ENCODE data around the gene WBP1.
"Not testable (repeated sequence)": the region's sequence is repeated elsewhere in the genome, so short reads cannot be mapped to it uniquely, and the experiment has no call there.

The WBP1 gene

GRCh38 chr2:74427551-74427950 is 30.7 kb upstream of the WBP1 start:
- no peak for DNase-seq (ENCODE audit: low read depth in 3 of 3)

GRCh38 chr2:74428675-74429074 is 29.6 kb upstream of the WBP1 start:
- no peak for DNase-seq (ENCODE audit: low read depth in 3 of 3)

- DNase-seq (ENCODE audit: low read depth in 3 of 3), result no peak
Observed at GRCh38 chr2:74429487-74430451, 28.5 kb upstream of the WBP1 start.

GRCh38 chr2:74430502-74430901 is 27.7 kb upstream of the WBP1 start:
- no peak for DNase-seq (ENCODE audit: low read depth in 3 of 3)

- DNase-seq (ENCODE audit: low read depth in 3 of 3), result no peak
Observed at GRCh38 chr2:74436111-74436805, 22.0 kb upstream of the WBP1 start.

GRCh38 chr2:74436848-74437695 is 21.2 kb upstream of the WBP1 start:
- no peak for DNase-seq (ENCODE audit: low read depth in 3 of 3)

GRCh38 chr2:74438248-74438647 is 20.0 kb upstream of the WBP1 start:
- no peak for DNase-seq (ENCODE audit: low read depth in 3 of 3)

- no peak for DNase-seq (ENCODE audit: low read depth in 3 of 3)
Observed at GRCh38 chr2:74439373-74439772, 18.9 kb upstream of the WBP1 start.

GRCh38 chr2:74439803-74440377 is 18.3 kb upstream of the WBP1 start:
- DNase-seq (ENCODE audit: low read depth in 3 of 3), result no peak

GRCh38 chr2:74440378-74441169 is 17.7 kb upstream of the WBP1 start:
- peak in 1 of 3 experiments; percentile 66 for DNase-seq (ENCODE audit: low read depth in 3 of 3)

- no peak for DNase-seq (ENCODE audit: low read depth in 3 of 3)
Observed at GRCh38 chr2:74441170-74441689, 17.0 kb upstream of the WBP1 start.

- no peak for DNase-seq (ENCODE audit: low read depth in 3 of 3)
Observed at GRCh38 chr2:74441690-74442482, 16.4 kb upstream of the WBP1 start, which contains the start of gene RTKN. Gene RTKN, minus strand, starts transcription at chr2:74441937. Its CDS starts 121 bp downstream, at chr2:74441816.

GRCh38 chr2:74442483-74443297 is 15.5 kb upstream of the WBP1 start:
- DNase-seq (ENCODE audit: low read depth in 3 of 3), result not testable (repeated sequence)

GRCh38 chr2:74444498-74445318 is 13.5 kb upstream of the WBP1 start:
- no peak for DNase-seq (ENCODE audit: low read depth in 3 of 3)

GRCh38 chr2:74447230-74447999 is 10.8 kb upstream of the WBP1 start:
- no peak for DNase-seq (ENCODE audit: low read depth in 3 of 3)

GRCh38 chr2:74448771-74449170 is 9.5 kb upstream of the WBP1 start:
- DNase-seq (ENCODE audit: low read depth in 3 of 3), result no peak

GRCh38 chr2:74450570-74451190 is 7.6 kb upstream of the WBP1 start:
- DNase-seq (ENCODE audit: low read depth in 3 of 3), result no peak

Measured in stimulated activated CD4-positive, alpha-beta T cell treated with anti-CD3 and anti-CD28 coated beads, TNF-alpha, amount 100 ng/mL, for 24 hours (primary cell).